GM21717 (cell line): Measurements from ENCODE around the gene CCDC185.
"Not testable (repeated sequence)": the region's sequence is repeated elsewhere in the genome, so short reads cannot be mapped to it uniquely, and the experiment has no call there.

ENCODE experiments used
- ATAC-seq: cut with Tn5 transposase; IDR thresholded peaks from one replicate; pipeline ENCODE4 v1.9.1; 2021; ENCODE audit warnings: mild to moderate bottlenecking, moderate library complexity; ENCODE audit not compliant: unreplicated experiment

Gene CCDC185

GRCh38 chr1:223394242-223394641 lies 1.0 kb downstream of the CCDC185 start:
- no peak for ATAC-seq

- no peak for ATAC-seq
Measured at GRCh38 chr1:223394706-223395105, 1.5 kb downstream of the CCDC185 start.

- ATAC-seq: not testable (repeated sequence)
Measured at GRCh38 chr1:223399393-223399792, 6.2 kb downstream of the CCDC185 start.

GRCh38 chr1:223401873-223402789 lies 8.9 kb downstream of the CCDC185 start:
- ATAC-seq: no peak

GRCh38 chr1:223402790-223403142 lies 9.6 kb downstream of the CCDC185 start:
- no peak for ATAC-seq

GRCh38 chr1:223403184-223403815 lies 10.1 kb downstream of the CCDC185 start:
- no peak for ATAC-seq

- no peak for ATAC-seq
Measured at GRCh38 chr1:223405507-223405906, 12.3 kb downstream of the CCDC185 start.

GRCh38 chr1:223410036-223410435 lies 16.8 kb downstream of the CCDC185 start:
- ATAC-seq: no peak

- ATAC-seq: no peak
Measured at GRCh38 chr1:223411309-223411708, 18.1 kb downstream of the CCDC185 start.

- no peak for ATAC-seq
Measured at GRCh38 chr1:223411710-223412109, 18.5 kb downstream of the CCDC185 start.

- no peak for ATAC-seq
Measured at GRCh38 chr1:223413216-223413615, 20.0 kb downstream of the CCDC185 start.

- no peak for ATAC-seq
Measured at GRCh38 chr1:223417444-223417843, 24.2 kb downstream of the CCDC185 start.

- no peak for ATAC-seq
Measured at GRCh38 chr1:223417903-223418663, 24.9 kb downstream of the CCDC185 start.

GRCh38 chr1:223419115-223419514 lies 25.9 kb downstream of the CCDC185 start:
- no peak for ATAC-seq

GRCh38 chr1:223419561-223419960 lies 26.3 kb downstream of the CCDC185 start:
- no peak for ATAC-seq

- ATAC-seq: no peak
Measured at GRCh38 chr1:223421025-223421424, 27.8 kb downstream of the CCDC185 start.

GRCh38 chr1:223421676-223422075 lies 28.5 kb downstream of the CCDC185 start:
- ATAC-seq: no peak

- no peak for ATAC-seq
Measured at GRCh38 chr1:223422911-223423310, 29.7 kb downstream of the CCDC185 start.

GRCh38 chr1:223423641-223424233 lies 30.5 kb downstream of the CCDC185 start:
- no peak for ATAC-seq

- no peak for ATAC-seq
Measured at GRCh38 chr1:223425550-223425949, 32.3 kb downstream of the CCDC185 start.

GRCh38 chr1:223426936-223427335 lies 33.7 kb downstream of the CCDC185 start:
- no peak for ATAC-seq
